ENCODE data around the gene XRCC4.

DNA sequence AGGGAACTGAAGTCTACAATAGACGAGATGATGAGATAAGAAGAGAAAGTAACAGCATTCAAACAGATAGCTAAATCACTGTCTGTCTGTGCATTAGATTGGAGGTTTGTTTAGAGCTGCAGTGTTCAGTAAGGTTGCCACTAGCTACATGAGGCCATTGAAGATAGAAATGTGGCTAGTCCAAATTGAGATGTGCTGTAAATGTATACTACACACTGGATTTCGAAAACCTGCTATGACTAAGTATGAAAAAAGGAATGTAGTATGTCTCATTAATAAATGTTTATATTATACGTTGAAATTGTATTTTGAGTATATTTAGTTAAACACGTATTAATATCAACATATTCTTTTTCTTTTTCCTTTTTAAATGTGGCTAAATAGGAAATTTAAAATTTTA lies 142.1 kb downstream of the XRCC4 start:
- TF ChIP-seq, protein P1, sequence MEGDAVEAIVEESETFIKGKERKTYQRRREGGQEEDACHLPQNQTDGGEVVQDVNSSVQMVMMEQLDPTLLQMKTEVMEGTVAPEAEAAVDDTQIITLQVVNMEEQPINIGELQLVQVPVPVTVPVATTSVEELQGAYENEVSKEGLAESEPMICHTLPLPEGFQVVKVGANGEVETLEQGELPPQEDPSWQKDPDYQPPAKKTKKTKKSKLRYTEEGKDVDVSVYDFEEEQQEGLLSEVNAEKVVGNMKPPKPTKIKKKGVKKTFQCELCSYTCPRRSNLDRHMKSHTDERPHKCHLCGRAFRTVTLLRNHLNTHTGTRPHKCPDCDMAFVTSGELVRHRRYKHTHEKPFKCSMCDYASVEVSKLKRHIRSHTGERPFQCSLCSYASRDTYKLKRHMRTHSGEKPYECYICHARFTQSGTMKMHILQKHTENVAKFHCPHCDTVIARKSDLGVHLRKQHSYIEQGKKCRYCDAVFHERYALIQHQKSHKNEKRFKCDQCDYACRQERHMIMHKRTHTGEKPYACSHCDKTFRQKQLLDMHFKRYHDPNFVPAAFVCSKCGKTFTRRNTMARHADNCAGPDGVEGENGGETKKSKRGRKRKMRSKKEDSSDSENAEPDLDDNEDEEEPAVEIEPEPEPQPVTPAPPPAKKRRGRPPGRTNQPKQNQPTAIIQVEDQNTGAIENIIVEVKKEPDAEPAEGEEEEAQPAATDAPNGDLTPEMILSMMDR (IDR thresholded peaks at IDR 0.05): no peak
- no peak for TF ChIP-seq POLR2A (IDR thresholded peaks at IDR 0.05)

All from heart left ventricle (tissue), 13 donors.